Measurements from ENCODE around the gene BRD1.

- no peak for TF ChIP-seq EZH2phosphoT487 (IDR thresholded peaks at IDR 0.05; ENCODE audit: borderline replicate concordance, low read length)
- TF ChIP-seq, protein P1, sequence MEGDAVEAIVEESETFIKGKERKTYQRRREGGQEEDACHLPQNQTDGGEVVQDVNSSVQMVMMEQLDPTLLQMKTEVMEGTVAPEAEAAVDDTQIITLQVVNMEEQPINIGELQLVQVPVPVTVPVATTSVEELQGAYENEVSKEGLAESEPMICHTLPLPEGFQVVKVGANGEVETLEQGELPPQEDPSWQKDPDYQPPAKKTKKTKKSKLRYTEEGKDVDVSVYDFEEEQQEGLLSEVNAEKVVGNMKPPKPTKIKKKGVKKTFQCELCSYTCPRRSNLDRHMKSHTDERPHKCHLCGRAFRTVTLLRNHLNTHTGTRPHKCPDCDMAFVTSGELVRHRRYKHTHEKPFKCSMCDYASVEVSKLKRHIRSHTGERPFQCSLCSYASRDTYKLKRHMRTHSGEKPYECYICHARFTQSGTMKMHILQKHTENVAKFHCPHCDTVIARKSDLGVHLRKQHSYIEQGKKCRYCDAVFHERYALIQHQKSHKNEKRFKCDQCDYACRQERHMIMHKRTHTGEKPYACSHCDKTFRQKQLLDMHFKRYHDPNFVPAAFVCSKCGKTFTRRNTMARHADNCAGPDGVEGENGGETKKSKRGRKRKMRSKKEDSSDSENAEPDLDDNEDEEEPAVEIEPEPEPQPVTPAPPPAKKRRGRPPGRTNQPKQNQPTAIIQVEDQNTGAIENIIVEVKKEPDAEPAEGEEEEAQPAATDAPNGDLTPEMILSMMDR (IDR thresholded peaks at IDR 0.05; ENCODE audit: low read depth, low read length, poor library complexity, severe bottlenecking), result no peak
Observed at GRCh38 chr22:49787861-49788260, 39.8 kb downstream of the BRD1 start.

All from DOHH2 (cell line).